Stimulated activated naive CD8-positive, alpha-beta T cell treated with anti-CD3 and anti-CD28 coated beads, Interleukin-15, Interleukin-2, amounts not matched to agents 100 ng/mL and 50 ng/mL, for 24 hours (primary cell): ENCODE measurements around the gene IMPG2.

Experiments used
- H3K27ac Mint-ChIP-seq: one replicate; pipeline ENCODE4 v1.8.0; 2021; ENCODE audit warnings: mild to moderate bottlenecking, mixed read lengths
- H3K27me3 Mint-ChIP-seq: one replicate; pipeline ENCODE4 v1.8.0; 2021; ENCODE audit warnings: mixed read lengths
- H3K36me3 Mint-ChIP-seq: one replicate; pipeline ENCODE4 v1.8.0; 2021; ENCODE audit warnings: low read depth, mixed read lengths
- H3K4me1 Mint-ChIP-seq: one replicate; pipeline ENCODE4 v1.8.0; 2021; ENCODE audit warnings: low read depth, mixed read lengths
- H3K4me3 Mint-ChIP-seq: one replicate; pipeline ENCODE4 v1.8.0; 2021; ENCODE audit warnings: mild to moderate bottlenecking, mixed read lengths
- H3K9me3 Mint-ChIP-seq: one replicate; pipeline ENCODE4 v1.8.0; 2021; ENCODE audit warnings: mixed read lengths

Gene IMPG2

GRCh38 chr3:101292027-101292426, 28.3 kb downstream of the IMPG2 start:
- H3K4me3 Mint-ChIP-seq = no peak overlapping the region
- H3K9me3 Mint-ChIP-seq = peaks cover 11% of the 10 kb centered on the region
- H3K27ac Mint-ChIP-seq = no peak overlapping the region
- peaks cover 7% of the 10 kb centered on the region for H3K36me3 Mint-ChIP-seq
- H3K4me1 Mint-ChIP-seq = no peaks in the 10 kb centered on the region
- no peaks in the 10 kb centered on the region for H3K27me3 Mint-ChIP-seq

- H3K36me3 Mint-ChIP-seq = peaks cover 7% of the 10 kb centered on the region
- no peaks in the 10 kb centered on the region for H3K27me3 Mint-ChIP-seq
- H3K27ac Mint-ChIP-seq = no peak overlapping the region
- peaks cover 4% of the 10 kb centered on the region for H3K9me3 Mint-ChIP-seq
- no peak overlapping the region for H3K4me3 Mint-ChIP-seq
- H3K4me1 Mint-ChIP-seq = no peaks in the 10 kb centered on the region
These were observed 32.1 kb downstream of the IMPG2 start for GRCh38 chr3:101288294-101288693.

GRCh38 chr3:101284757-101285156, 35.6 kb downstream of the IMPG2 start:
- H3K27ac Mint-ChIP-seq = no peak overlapping the region
- no peaks in the 10 kb centered on the region for H3K4me1 Mint-ChIP-seq
- peaks cover 6% of the 10 kb centered on the region for H3K36me3 Mint-ChIP-seq
- peaks cover 3% of the 10 kb centered on the region for H3K9me3 Mint-ChIP-seq
- H3K27me3 Mint-ChIP-seq = no peaks in the 10 kb centered on the region
- no peak overlapping the region for H3K4me3 Mint-ChIP-seq

GRCh38 chr3:101281521-101282030, 38.8 kb downstream of the IMPG2 start:
- no peaks in the 10 kb centered on the region for H3K9me3 Mint-ChIP-seq
- H3K4me1 Mint-ChIP-seq = no peaks in the 10 kb centered on the region
- H3K27ac Mint-ChIP-seq = no peak overlapping the region
- no peaks in the 10 kb centered on the region for H3K27me3 Mint-ChIP-seq
- H3K36me3 Mint-ChIP-seq = no peaks in the 10 kb centered on the region
- no peak overlapping the region for H3K4me3 Mint-ChIP-seq

GRCh38 chr3:101279765-101280385, 40.5 kb downstream of the IMPG2 start:
- H3K4me3 Mint-ChIP-seq = no peak overlapping the region

GRCh38 chr3:101279162-101279561, 41.2 kb downstream of the IMPG2 start:
- Mint-ChIP-seq H3K4me1 (no peaks in the 10 kb centered on the region), H3K27ac (no peak overlapping the region), H3K27me3 (no peaks in the 10 kb centered on the region), H3K4me3 (no peak overlapping the region), H3K36me3 (no peaks in the 10 kb centered on the region), H3K9me3 (no peaks in the 10 kb centered on the region)

More at GRCh38 chr3:101279765-101280385, 40.5 kb downstream of the IMPG2 start:
- no peaks in the 10 kb centered on the region for H3K4me1 Mint-ChIP-seq
- H3K27me3 Mint-ChIP-seq = no peaks in the 10 kb centered on the region
- H3K36me3 Mint-ChIP-seq = no peaks in the 10 kb centered on the region
- no peak overlapping the region for H3K27ac Mint-ChIP-seq
- no peaks in the 10 kb centered on the region for H3K9me3 Mint-ChIP-seq

- Mint-ChIP-seq H3K9me3 (no peaks in the 10 kb centered on the region), H3K4me1 (no peaks in the 10 kb centered on the region), H3K36me3 (no peaks in the 10 kb centered on the region), H3K27me3 (no peaks in the 10 kb centered on the region), H3K27ac (no peak overlapping the region), H3K4me3 (no peak overlapping the region)
These were observed 41.6 kb downstream of the IMPG2 start for GRCh38 chr3:101278727-101279126.

- no peaks in the 10 kb centered on the region for H3K27me3 Mint-ChIP-seq
- H3K36me3 Mint-ChIP-seq = no peaks in the 10 kb centered on the region
- no peak overlapping the region for H3K4me3 Mint-ChIP-seq
- H3K9me3 Mint-ChIP-seq = no peaks in the 10 kb centered on the region
- no peaks in the 10 kb centered on the region for H3K4me1 Mint-ChIP-seq
- no peak overlapping the region for H3K27ac Mint-ChIP-seq
These were observed 46.8 kb downstream of the IMPG2 start for GRCh38 chr3:101273608-101274007.

- no peaks in the 10 kb centered on the region for H3K9me3 Mint-ChIP-seq
- no peaks in the 10 kb centered on the region for H3K27me3 Mint-ChIP-seq
- no peak overlapping the region for H3K4me3 Mint-ChIP-seq
- H3K36me3 Mint-ChIP-seq = no peaks in the 10 kb centered on the region
- H3K27ac Mint-ChIP-seq = no peak overlapping the region
- H3K4me1 Mint-ChIP-seq = no peaks in the 10 kb centered on the region
These were observed 47.2 kb downstream of the IMPG2 start for GRCh38 chr3:101273156-101273555.

GRCh38 chr3:101271728-101272127, 48.6 kb downstream of the IMPG2 start:
- Mint-ChIP-seq H3K27me3 (no peaks in the 10 kb centered on the region), H3K9me3 (no peaks in the 10 kb centered on the region), H3K36me3 (no peaks in the 10 kb centered on the region), H3K4me3 (no peak overlapping the region), H3K27ac (no peak overlapping the region), H3K4me1 (no peaks in the 10 kb centered on the region)

GRCh38 chr3:101270149-101270548, 50.2 kb downstream of the IMPG2 start:
- Mint-ChIP-seq H3K27me3 (no peaks in the 10 kb centered on the region), H3K36me3 (no peaks in the 10 kb centered on the region), H3K4me3 (no peak overlapping the region), H3K4me1 (no peaks in the 10 kb centered on the region), H3K9me3 (no peaks in the 10 kb centered on the region), H3K27ac (no peak overlapping the region)

- no peak overlapping the region for H3K27ac Mint-ChIP-seq
- H3K4me1 Mint-ChIP-seq = no peaks in the 10 kb centered on the region
These were observed 51.3 kb downstream of the IMPG2 start for GRCh38 chr3:101268971-101269671.

GRCh38 chr3:101268141-101268540, 52.2 kb downstream of the IMPG2 start:
- Mint-ChIP-seq H3K9me3 (no peaks in the 10 kb centered on the region), H3K27me3 (no peaks in the 10 kb centered on the region), H3K36me3 (no peaks in the 10 kb centered on the region), H3K4me3 (no peak overlapping the region), H3K4me1 (no peaks in the 10 kb centered on the region), H3K27ac (no peak overlapping the region)

More at GRCh38 chr3:101268971-101269671, 51.3 kb downstream of the IMPG2 start:
- Mint-ChIP-seq H3K36me3 (no peaks in the 10 kb centered on the region), H3K27me3 (no peaks in the 10 kb centered on the region), H3K9me3 (no peaks in the 10 kb centered on the region), H3K4me3 (no peak overlapping the region)

- Mint-ChIP-seq H3K4me1 (no peaks in the 10 kb centered on the region), H3K27me3 (no peaks in the 10 kb centered on the region), H3K27ac (no peak overlapping the region), H3K4me3 (no peak overlapping the region), H3K9me3 (no peaks in the 10 kb centered on the region), H3K36me3 (no peaks in the 10 kb centered on the region)
These were observed 53.8 kb downstream of the IMPG2 start for GRCh38 chr3:101266566-101266965.

- no peaks in the 10 kb centered on the region for H3K36me3 Mint-ChIP-seq
These were observed 54.3 kb downstream of the IMPG2 start for GRCh38 chr3:101266071-101266470.

More at GRCh38 chr3:101266071-101266470, 54.3 kb downstream of the IMPG2 start:
- H3K27me3 Mint-ChIP-seq = no peaks in the 10 kb centered on the region
- no peak overlapping the region for H3K27ac Mint-ChIP-seq
- no peaks in the 10 kb centered on the region for H3K9me3 Mint-ChIP-seq
- no peaks in the 10 kb centered on the region for H3K4me1 Mint-ChIP-seq
- H3K4me3 Mint-ChIP-seq = no peak overlapping the region
